Vagina (tissue), 2 donors: ENCODE measurements around the gene NAT8L.

ENCODE experiments used
- POLR2A ChIP-seq, 2 donors: fragments of 450-650 bp; IDR thresholded peaks; one replicate each; pipeline ENCODE4 v1.6.1; 2017; ENCODE audit warnings: antibody characterized with exemption in 2 of 2, mild to moderate bottlenecking in 2 of 2, moderate library complexity in 2 of 2
- POLR2AphosphoS5 ChIP-seq, 2 donors: sonication (generic); formaldehyde crosslinking; IDR thresholded peaks; one replicate each; pipeline ENCODE4 v1.9.0; 2017; ENCODE audit warnings: antibody characterized with exemption in 2 of 2, mild to moderate bottlenecking in 2 of 2, low read depth in 1 of 2; ENCODE audit not compliant: insufficient read depth in 1 of 2
- TF ChIP-seq, protein P1 (sequence below), 3 experiments: fragments of 450-650 bp in 2 of 3; fragments of 200-600 bp in 1 of 3; sonication (generic) in 1 of 3; IDR thresholded peaks; one replicate each; pipeline ENCODE4 v1.5.1; 2017 to 2019; ENCODE audit warnings: antibody characterized with exemption in 3 of 3, mild to moderate bottlenecking in 2 of 3, moderate library complexity in 2 of 3

GRCh38 chr4:2065106-2065930, 6.2 kb downstream of the NAT8L start:
- TF ChIP-seq, protein P1, sequence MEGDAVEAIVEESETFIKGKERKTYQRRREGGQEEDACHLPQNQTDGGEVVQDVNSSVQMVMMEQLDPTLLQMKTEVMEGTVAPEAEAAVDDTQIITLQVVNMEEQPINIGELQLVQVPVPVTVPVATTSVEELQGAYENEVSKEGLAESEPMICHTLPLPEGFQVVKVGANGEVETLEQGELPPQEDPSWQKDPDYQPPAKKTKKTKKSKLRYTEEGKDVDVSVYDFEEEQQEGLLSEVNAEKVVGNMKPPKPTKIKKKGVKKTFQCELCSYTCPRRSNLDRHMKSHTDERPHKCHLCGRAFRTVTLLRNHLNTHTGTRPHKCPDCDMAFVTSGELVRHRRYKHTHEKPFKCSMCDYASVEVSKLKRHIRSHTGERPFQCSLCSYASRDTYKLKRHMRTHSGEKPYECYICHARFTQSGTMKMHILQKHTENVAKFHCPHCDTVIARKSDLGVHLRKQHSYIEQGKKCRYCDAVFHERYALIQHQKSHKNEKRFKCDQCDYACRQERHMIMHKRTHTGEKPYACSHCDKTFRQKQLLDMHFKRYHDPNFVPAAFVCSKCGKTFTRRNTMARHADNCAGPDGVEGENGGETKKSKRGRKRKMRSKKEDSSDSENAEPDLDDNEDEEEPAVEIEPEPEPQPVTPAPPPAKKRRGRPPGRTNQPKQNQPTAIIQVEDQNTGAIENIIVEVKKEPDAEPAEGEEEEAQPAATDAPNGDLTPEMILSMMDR (IDR thresholded peaks at IDR 0.05) = no peak
- TF ChIP-seq POLR2AphosphoS5 (IDR thresholded peaks at IDR 0.05; ENCODE audit: insufficient read depth in 1 of 2, low read depth in 1 of 2) (no peak), POLR2A (IDR thresholded peaks at IDR 0.05) (no peak)
